NCI-H82 treated with DMSO at 0.1 percent for 48 hours (cell line): ENCODE data around the gene HDAC11.
"Not testable (repeated sequence)": the region's sequence is repeated elsewhere in the genome, so short reads cannot be mapped to it uniquely, and the experiment has no call there.

Source experiments
- DNase-seq: peaks from one replicate; lab custom pipeline; 2025; ENCODE audit not compliant: unreplicated experiment; lab: John Stamatoyannopoulos, UW

HDAC11 gene

DNA sequence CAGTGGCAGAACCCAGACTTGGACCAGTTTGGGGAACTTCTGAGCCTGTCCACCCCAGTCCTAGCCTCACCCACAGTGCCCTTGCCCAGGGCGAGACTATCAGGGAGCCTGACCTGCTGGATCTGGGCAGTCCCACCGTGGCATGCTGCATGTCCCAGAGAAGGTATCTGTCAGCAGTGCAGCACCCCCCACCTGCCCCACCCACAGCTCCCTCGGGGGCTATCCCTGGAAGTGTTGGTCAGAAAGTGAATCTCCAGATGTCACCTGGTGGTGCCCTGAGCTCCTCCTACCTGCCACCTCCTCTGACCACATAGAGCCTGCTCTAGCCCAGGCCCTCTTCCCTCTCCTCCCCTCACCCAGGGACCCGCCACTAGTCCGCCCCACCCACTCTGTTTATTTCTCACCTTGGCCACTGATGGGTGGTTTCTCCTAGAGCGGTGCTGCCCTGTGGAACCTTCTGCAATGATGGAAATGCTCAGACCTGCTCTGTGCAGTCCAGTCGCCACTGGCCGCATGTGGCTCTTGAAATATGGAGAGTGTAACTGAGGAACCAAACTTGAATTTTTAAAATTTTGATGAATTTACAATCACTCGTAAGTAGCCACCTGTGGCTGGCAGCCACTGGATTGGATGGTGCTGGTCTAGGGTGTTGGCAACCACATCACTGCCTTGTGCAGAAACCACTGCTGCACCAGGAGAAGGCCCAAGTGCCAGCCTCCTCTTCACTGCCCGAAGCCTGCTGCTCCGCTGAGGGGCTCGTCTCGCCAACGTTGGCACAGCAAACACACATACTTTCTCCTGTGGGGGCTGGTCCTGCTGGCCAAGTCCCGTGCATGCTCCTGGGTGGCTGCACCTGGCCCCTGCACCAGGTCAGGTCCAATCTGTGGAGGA lies 13.1 kb downstream of the HDAC11 start:
- no peak for DNase-seq

- no peak for DNase-seq
Observed at GRCh38 chr3:13493867-13494441, 13.8 kb downstream of the HDAC11 start.

GRCh38 chr3:13494463-13495350 lies 14.6 kb downstream of the HDAC11 start:
- DNase-seq, result no peak

DNA sequence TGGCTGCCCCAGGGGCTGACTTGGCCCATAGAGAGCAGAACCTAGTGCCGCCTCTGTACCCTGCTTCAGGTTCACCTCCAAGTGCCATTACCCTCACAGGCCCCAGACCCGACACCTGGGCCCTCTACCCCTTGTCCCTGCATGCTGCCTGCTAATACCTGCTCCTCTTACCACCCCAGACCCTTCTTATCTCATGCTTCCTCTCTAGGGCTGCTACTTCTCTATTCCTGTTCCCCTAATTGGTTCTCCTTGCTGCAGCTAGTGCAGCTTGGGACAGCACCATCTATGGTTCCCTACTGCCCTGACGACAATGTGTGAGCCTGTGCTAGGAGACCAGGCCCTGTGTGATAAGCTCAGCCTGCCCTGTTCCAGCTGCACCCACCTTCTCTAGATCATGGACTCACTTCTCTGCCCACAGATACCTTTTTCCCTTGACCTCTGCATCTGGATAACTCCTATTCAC lies 15.3 kb downstream of the HDAC11 start:
- DNase-seq, result no peak

DNA sequence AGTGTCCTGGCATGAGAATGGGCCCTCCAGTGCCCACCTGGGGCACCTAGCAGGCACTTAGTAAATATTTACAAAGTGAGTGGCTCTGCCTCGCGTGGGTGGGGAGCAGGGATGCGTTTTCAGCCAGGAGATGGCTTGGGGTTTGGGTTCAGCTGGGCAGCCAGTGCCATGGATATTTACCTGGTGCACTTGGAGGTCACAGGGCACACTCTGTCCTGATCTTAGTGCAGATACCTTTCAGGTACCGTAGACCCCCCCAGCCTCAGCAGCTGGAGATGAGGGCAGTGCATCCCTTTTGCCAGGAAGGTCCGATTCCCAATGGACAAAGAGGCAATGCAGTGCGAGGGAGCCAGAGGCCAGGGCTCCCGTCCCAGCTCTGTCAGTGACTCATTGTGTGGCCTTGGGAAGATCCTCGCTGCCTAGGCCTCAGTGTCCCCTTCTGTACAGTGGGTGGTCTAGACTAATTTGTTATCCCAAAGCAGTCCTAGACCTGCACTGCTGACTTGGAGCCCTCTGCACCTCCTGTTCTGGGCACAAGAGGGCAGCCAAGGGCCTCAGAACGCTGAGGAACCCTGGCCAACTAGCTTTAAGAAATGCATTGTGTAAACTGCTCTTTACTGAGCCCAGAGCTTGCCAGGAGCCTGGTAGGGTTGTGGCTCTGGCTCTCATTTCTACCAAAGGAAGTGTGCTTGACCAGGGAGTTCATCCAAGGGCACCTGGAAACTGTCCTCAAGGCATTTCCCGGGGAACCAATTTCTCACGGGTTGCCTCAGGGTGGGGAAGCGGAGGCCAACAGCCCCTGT lies 16.0 kb downstream of the HDAC11 start:
- DNase-seq, result peak; percentile 17

- DNase-seq, result no peak
Observed at GRCh38 chr3:13496879-13497278, 16.8 kb downstream of the HDAC11 start.

DNA sequence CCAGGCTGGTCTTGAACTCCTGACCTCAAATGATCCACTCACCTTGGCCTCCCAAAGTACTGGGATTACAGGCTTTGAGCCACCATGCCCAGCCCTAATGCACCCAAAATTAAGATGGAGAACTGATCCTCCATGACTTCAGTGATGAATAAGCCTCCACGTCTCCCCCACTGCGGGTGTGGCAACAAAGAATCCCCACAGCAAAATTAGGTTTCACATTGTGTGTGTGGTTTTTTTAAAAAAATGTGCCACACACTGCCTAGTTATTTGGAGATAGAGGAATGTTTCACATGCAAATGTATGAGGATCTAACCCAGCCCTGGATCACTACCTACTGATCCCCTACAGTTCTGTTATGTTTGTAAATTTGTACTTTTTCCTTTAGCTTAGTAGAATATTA lies 17.3 kb downstream of the HDAC11 start:
- no peak for DNase-seq

DNA sequence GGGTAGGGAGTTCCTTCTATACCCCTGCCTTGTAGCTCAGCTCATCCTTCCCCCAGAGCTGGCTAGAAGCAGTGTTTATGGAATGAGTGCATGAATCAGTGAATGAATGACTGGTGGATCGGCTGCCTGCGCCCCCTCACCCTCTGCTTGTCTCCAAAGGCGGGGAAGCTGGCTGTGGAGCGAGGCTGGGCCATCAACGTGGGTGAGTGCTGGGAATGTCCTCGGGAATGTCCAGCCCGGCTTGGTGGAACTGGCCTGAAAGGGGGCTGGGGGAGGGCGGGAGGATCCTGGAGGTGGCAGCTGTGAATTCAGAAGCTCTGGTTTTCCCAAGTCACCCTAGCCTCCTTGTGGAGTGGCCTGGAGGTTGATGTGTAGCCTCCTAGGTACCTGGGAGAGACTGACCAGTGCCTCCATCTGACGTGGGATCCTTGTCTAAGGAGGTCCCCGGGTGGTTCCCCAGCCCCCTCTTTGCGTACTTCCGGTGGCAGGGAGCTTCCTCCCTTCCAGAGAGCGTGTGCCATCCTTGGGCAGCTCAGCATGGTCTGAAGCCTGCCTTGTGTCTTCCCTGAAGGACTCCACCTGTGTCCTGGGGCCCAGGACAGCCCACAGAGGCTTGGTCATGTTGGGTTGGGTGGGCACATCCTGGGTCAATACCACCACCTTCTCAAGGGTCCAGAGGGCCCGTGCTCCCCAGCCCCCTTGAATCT lies 18.4 kb downstream of the HDAC11 start:
- no peak for DNase-seq

DNA sequence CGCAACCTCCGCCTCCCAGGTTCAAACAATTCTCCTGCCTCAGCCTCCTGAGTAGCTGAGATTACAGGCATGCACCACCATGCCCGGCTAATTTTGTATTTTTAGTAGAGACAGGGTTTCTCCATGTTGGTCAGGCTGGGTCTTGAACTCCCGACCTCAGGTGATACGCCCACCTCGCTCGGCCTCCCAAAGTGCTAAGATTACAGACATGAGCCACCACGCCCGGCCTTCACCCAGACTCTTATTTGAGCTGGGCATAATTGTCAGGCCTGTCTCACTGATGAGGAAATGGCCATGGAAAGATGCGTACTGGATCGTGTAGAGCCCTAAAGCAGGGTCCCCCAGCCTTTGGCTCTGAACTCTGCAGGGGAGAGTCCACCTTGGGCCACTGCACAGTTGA lies 19.1 kb downstream of the HDAC11 start:
- DNase-seq, result not testable (repeated sequence)

- no peak for DNase-seq
Observed at GRCh38 chr3:13500133-13500885, 20.2 kb downstream of the HDAC11 start.

DNA sequence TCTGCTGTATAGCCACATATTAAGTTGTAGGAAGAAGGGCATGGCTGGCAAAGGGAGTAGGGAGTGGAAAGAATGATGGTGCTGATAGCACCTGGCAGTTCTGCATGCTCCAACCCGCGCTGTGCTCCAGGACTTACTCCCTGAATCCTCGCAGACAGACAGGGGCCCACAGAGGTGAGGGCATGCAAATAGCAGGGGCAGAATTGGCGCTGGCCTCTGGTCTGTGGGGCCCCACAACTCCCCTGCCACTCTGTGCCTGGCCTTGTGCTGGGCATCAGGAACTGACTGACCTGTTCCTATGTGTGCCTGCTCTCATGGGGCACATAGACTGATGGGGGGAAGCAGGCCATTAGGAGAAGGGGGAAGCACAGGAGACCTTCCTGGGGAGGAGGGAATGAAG lies 20.9 kb downstream of the HDAC11 start:
- no peak for DNase-seq

DNA sequence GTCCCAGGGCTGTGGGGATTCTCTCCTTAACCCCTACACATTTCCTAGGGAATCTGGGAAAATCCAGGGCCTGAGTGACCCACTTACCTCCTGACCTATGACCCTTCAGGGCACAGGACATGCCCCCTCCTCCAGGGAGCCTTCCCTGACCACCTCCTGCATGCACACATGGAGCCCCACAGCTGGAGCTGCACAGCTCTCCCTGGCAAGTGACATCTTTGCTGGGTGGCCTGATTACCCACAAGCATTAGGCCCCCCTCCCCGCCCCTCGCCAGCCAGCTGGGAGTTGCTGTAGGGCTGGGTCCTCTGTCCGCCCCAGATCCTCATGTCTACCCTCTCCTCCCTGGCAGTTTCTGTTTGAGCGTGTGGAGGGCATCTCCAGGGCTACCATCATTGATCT lies 21.4 kb downstream of the HDAC11 start:
- no peak for DNase-seq

GRCh38 chr3:13501958-13502790 lies 22.1 kb downstream of the HDAC11 start:
- DNase-seq, result no peak

DNA sequence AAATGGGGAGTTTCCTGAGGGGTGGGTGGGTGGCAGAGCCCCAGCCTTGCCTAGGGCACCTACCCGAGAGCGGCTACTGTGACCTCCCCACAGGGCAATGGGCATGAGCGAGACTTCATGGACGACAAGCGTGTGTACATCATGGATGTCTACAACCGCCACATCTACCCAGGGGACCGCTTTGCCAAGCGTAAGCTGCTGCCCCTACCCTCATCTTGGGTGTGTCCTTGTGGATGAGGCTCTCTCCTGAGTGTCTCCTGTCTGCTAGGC lies 22.6 kb downstream of the HDAC11 start:
- DNase-seq, result no peak

GRCh38 chr3:13504161-13504831 lies 24.2 kb downstream of the HDAC11 start:
- DNase-seq, result no peak

GRCh38 chr3:13505147-13506130 lies 25.3 kb downstream of the HDAC11 start:
- DNase-seq, result no peak

GRCh38 chr3:13506239-13506638 lies 26.1 kb downstream of the HDAC11 start:
- DNase-seq, result no peak
